DMS 273 (cell line): Measurements from ENCODE around the gene SLC44A1.

ENCODE experiments used
- DNase-seq: peaks from one replicate; lab custom pipeline; 2025; ENCODE audit not compliant: unreplicated experiment; lab: John Stamatoyannopoulos, UW

SLC44A1 gene

DNA sequence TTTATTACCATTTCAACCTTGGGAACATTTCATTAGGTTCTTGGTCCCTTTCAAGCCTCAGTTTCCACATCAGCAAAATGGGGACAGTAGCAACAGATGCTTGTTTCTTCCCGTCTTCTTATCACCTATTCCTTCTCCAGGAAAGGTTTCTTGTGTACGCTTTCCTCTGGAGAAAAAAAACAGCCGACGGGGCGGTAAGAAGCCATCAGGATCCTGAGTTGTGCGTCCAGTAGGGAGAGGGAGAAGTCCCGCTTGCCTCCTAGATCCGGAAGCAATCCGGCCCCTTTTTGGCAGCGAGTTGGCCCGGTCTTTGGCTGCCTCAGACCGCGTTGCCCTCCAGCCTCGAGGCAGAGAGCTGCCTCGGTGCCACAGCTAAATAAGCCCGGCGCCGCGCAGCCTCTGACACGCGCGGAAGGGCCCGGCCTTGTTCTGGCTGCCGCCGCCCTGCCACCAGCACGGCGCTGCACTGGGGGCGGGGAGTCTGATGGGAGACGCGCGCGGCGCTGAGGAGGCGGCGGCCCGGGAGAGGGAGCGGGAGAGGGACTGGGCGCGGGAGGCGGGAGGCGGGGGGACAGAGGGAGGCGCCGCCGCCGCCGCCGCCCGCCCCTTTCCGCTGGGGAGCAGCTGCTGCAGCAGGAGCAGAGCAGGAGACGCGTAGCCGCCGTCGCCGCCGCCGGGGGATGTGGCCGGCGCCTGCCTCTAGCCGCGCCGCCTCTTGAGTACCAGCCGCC lies at the start of gene SLC44A1:
TSS of gene SLC44A1 (plus strand) at position 649 of the 731 bp plus-strand sequence. CDS start 218 bp downstream, outside the sequence.
- DNase-seq: peak; percentile 98

DNA sequence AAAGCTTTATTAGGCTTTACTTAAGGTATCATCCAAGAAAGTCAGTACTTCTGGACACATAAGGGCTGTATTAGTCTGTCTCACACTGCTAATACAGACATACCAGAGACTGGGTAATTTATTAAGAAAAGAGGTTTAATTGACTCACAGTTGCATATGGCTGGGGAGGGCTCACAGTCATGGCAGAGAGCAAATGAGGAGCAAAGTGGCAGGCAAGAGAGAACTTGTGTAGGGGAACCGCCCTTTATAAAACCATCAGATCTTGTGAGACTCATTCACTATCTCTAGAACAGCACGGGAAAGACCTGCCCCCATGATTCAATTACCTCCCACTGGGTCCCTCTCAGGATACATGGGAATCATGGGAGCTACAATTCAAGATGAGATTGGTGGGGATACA lies 49.2 kb upstream of the SLC44A1 start:
- no peak for DNase-seq

DNA sequence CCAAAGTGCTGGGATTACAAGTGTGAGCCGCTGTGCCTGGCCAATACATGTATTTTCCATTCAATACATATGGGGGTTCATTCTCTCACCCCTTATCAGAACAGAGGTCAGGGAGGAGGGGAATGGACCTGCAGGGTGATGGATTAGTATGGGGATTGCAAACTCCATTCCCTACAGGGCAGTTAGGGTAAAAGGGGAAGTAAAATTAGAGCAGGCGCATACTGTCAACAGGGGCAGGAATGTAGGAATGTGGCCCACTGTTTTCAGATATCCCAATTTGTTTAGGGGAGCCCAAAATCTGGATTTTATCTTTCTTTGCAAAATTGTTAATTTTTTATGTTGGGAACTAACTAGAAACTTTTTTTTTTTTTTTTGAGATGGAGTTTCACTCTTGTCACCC lies 46.4 kb upstream of the SLC44A1 start:
- no peak for DNase-seq

DNA sequence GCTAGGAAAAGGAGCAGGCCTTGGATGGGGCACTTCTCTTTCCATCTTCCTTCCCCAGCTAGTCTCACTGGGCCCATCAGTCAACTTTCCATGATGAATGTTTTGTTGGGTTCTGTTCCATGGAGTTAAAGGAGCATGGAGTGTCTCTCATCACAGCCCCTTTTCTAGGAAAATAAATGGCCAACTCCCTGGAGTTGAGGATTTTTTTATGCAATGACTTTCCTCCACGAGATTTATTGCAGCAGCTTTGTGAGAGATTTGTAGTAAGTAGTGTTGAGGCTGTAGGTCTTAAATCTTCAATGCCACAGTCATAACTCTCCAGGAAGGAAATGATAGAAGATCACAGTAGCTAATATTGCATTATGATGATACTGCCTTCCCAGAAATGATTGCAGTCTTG lies 45.6 kb upstream of the SLC44A1 start:
- DNase-seq: no peak

- no peak for DNase-seq
Measured at GRCh38 chr9:105204416-105204815, 40.0 kb upstream of the SLC44A1 start.

- peak; percentile 5 for DNase-seq
Measured at GRCh38 chr9:105205787-105206495, 38.5 kb upstream of the SLC44A1 start.

GRCh38 chr9:105206496-105206820 lies 38.0 kb upstream of the SLC44A1 start:
- DNase-seq: no peak

GRCh38 chr9:105206821-105207699 lies 37.4 kb upstream of the SLC44A1 start:
- no peak for DNase-seq

- peak; percentile 13 for DNase-seq
Measured at GRCh38 chr9:105216440-105217178, 27.8 kb upstream of the SLC44A1 start.

DNA sequence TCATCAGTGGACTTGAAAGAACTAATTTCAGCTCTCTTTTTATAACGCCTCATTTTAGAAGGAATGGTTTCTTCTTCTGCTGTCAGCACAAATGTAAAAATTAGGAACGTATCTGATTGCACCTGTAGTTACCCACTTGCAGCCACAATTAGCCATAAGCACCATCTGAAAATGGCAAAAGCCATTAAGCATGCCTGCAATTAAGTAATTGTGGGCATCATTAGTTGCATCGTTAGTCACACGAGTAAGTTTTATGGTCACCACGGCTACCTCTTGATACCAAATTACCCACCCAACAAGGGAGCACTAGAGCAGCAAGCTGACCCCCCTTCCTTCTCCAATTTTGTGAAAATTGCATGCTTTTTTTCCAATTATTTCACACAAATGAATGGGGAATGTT lies 25.8 kb upstream of the SLC44A1 start:
- DNase-seq: no peak

DNA sequence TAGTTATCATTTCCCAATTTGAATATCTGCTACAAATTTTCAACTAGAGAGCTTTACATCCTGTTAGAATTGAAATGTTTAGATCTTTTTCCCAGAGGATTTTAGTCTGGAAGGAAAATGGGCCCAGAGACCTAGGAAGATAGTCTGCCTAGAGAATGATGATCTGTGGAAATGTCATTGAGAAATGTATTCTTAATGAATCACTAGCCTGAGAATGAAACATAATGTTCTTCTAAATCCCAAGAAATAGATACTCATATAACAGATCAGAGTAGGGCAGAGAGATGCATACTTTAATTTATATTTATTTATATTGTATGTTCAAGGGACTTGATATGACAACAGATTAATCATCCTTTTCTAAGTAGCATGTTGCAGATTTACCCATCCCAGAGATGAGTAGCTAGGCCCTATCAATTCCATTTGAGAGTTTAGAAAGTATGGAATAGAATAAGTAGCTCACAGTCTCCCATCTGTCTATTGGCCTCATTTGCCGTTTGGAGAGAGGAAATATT lies 25.1 kb upstream of the SLC44A1 start:
- DNase-seq: no peak

GRCh38 chr9:105220451-105220850 lies 24.0 kb upstream of the SLC44A1 start:
- no peak for DNase-seq

GRCh38 chr9:105223544-105224140 lies 20.8 kb upstream of the SLC44A1 start:
- DNase-seq: no peak

GRCh38 chr9:105226055-105226454 lies 18.4 kb upstream of the SLC44A1 start:
- no peak for DNase-seq

DNA sequence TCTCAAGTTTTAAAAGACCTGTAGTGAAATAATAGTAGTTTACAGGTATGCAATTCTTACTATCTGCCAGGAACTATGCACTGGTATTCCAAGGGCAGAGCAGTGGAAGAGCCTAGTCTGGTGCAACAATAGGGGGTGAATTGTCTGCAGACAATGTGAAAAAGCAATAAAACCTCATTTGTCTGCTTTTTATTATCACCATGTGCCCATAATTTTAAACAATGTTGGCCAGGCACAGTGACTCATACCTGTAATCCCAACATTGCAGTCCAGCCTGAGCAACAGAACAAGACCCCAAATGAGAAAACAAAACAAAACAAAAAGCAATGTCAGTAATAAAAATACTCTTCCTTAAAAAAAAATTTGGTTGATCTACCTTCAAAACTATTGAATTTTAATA lies 12.2 kb upstream of the SLC44A1 start:
- DNase-seq: no peak

GRCh38 chr9:105233873-105234272 lies 10.6 kb upstream of the SLC44A1 start:
- DNase-seq: peak; percentile 34

DNA sequence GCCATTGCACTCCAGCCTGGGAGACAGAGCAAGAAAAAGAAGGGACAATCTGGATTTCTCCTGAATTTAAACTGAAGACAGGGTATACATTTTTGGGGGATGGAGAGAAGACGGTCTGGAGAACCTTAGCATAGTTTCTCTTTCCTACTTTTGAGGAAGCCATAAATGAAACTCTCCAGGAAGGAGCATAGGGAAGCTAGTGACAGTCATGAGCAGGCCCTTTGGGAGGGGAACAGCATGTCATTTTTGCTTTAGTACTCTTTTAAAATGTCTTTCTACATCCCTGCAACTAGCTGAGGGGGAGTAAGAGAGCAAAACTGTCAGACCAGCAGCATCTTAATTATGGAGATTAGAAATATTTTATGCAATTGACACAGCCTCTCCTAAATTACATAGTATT lies 8.2 kb upstream of the SLC44A1 start:
- no peak for DNase-seq

- DNase-seq: no peak
Measured at GRCh38 chr9:105237246-105237645, 7.2 kb upstream of the SLC44A1 start.

GRCh38 chr9:105238302-105238701 lies 6.1 kb upstream of the SLC44A1 start:
- DNase-seq: no peak

DNA sequence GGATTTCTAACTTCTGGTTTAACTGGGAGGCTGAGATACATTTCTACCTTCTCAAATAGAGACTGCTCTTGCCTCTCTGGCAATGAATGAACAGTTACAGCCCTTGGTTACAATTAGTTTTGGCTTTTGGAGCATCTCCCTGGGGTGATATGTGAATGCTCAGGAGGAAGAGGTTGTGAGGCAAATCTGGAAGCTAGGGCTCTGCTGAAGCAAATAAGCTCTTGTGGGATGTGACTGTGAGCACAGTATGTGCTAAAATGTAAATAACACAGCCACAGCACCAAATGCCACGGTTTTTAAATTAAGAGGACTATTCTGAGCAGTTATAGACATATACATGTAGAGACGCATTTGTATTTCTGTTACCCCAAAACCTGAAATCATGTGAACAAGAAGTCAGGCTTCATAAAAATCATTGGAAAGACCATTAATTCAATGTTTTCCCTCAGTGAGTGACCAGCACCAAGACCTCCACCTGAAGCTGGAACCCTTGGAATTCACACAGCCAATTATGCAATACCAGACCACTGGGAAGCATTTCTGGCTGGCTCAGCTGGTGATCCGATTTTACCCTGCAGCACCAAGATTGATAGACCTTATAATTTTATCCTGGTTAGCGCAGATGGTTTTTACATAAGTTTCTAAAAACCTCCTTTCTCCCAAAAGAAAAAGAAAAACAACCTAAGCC lies 3.0 kb upstream of the SLC44A1 start:
- no peak for DNase-seq
